Fibroblast of lung (primary cell): ENCODE data around the gene SLC25A25.

Source experiments
- CTCF ChIP-seq, 2 donors: IDR thresholded peaks in 1 of 2; conservative IDR thresholded peaks in 1 of 2; 1 replicate in 1 of 2; 2 replicates in 1 of 2; pipeline ENCODE4 v1.5.1; 2011 to 2012; ENCODE audit warnings: low read length in 2 of 2, control low read depth in 1 of 2, inconsistent platforms in 1 of 2, low read depth in 1 of 2, mild to moderate bottlenecking in 1 of 2
- EZH2 ChIP-seq: IDR thresholded peaks from 2 replicates; pipeline ENCODE4 v1.5.1; 2012; ENCODE audit warnings: low read length, control low read depth, mild to moderate bottlenecking; ENCODE audit errors: missing control alignments

GRCh38 chr9:128088253-128088945 lies 20.4 kb downstream of the SLC25A25 start:
- TF ChIP-seq CTCF (conservative IDR thresholded peaks at IDR 0.05 in 1 of 2, IDR thresholded peaks at IDR 0.05 in 1 of 2; ENCODE audit: low read depth in 1 of 2, low read length in 2 of 2) (no peak), EZH2 (no peak)
